Activated CD4-positive, alpha-beta T cell treated with anti-CD3 and anti-CD28 coated beads for 48 hours (primary cell): Measurements from ENCODE around the gene SSH2.

Experiments
- DNase-seq: peaks from one replicate; pipeline ENCODE4 v3.0.0-alpha.2; 2020

Gene SSH2

GRCh38 chr17:29596811-29597210, 333.2 kb downstream of the SSH2 start:
- no peak for DNase-seq

GRCh38 chr17:29595943-29596774, 333.9 kb downstream of the SSH2 start:
- DNase-seq = no peak

GRCh38 chr17:29595107-29595942, 334.7 kb downstream of the SSH2 start:
- no peak for DNase-seq

GRCh38 chr17:29594519-29595090, 335.4 kb downstream of the SSH2 start:
- DNase-seq = no peak

GRCh38 chr17:29593591-29594518, 336.2 kb downstream of the SSH2 start:
- DNase-seq = peak; percentile 52

GRCh38 chr17:29592850-29593551, 337.0 kb downstream of the SSH2 start, which contains the start of gene ANKRD13B:
Gene ANKRD13B (plus strand): TSS chr17:29593132. CDS start chr17:29593622, 490 bp downstream.
- DNase-seq = peak; percentile 68

- DNase-seq = peak; percentile 90
Observed at GRCh38 chr17:29591737-29592608, 338.1 kb downstream of the SSH2 start.

- peak; percentile 75 for DNase-seq
Observed at GRCh38 chr17:29591146-29591736, 338.8 kb downstream of the SSH2 start.

- peak; percentile 45 for DNase-seq
Observed at GRCh38 chr17:29590411-29591145, 339.4 kb downstream of the SSH2 start.

- DNase-seq = peak; percentile 87
Observed at GRCh38 chr17:29589524-29590410, 340.3 kb downstream of the SSH2 start, which contains the start of gene GIT1. Gene GIT1 (minus strand): TSS chr17:29589648. CDS start chr17:29589378, 270 bp downstream.

GRCh38 chr17:29588562-29589411, 341.2 kb downstream of the SSH2 start:
- DNase-seq = peak; percentile 61

- DNase-seq = no peak
Observed at GRCh38 chr17:29588017-29588561, 341.9 kb downstream of the SSH2 start.

GRCh38 chr17:29587591-29587990, 342.4 kb downstream of the SSH2 start:
- DNase-seq = no peak

GRCh38 chr17:29586676-29587469, 343.2 kb downstream of the SSH2 start:
- no peak for DNase-seq

- no peak for DNase-seq
Observed at GRCh38 chr17:29585080-29585751, 344.8 kb downstream of the SSH2 start.
